ENCODE results near the gene USP53. TPM values are rescaled to one million over a fixed set of nuclear protein-coding genes. Genes with fewer than 3 reads are reported as not detected.

The USP53 gene
- total and polyA plus RNA-seq, 2 donors (not counting 3 experiments of a cell fraction or from before 2014, with no cell fraction given): 7.8 to 22.8 TPM

- intact Hi-C loops (cut with micrococcal nuclease) (loop anchor here (10.0 kb wide), 1 partner anchor 150 kb away; no protein-coding TSS in a partner anchor), dilution Hi-C loops (cut with MboI; ENCODE audit: extremely low pct_ligation_motif_present, low sequenced_read_pairs) (no loop called here)
- POLR2A ChIA-PET: no interaction called here
- Histone ChIP-seq H3K4me2 (ENCODE audit: insufficient read depth, low read length) (no peak overlapping the region), H3K36me3 (ENCODE audit: control insufficient read depth in 2 of 2, extremely low read depth in 1 of 2, insufficient read depth in 2 of 2, low read length in 2 of 2) (no peaks in the 10 kb centered on the region), H2AFZ (ENCODE audit: low read depth, low read length) (no peak overlapping the region), H3K4me1 (ENCODE audit: control insufficient read depth, extremely low read depth, insufficient read depth, low read length) (no peaks in the 10 kb centered on the region), H3K9me3 (replicated peaks; ENCODE audit: control insufficient read depth, insufficient read depth, low read length) (no peaks in the 10 kb centered on the region), H4K20me1 (replicated peaks; ENCODE audit: control insufficient read depth, extremely low read depth, insufficient read depth, low read length) (no peaks in the 10 kb centered on the region), H3K27ac (ENCODE audit: insufficient read depth, low read depth, low read length) (no peak overlapping the region), H3K9me1 (replicated peaks; ENCODE audit: control insufficient read depth, extremely low read depth, insufficient read depth, low read length) (no peaks in the 10 kb centered on the region), H3K4me3 (replicated peaks in 1 of 3; ENCODE audit: insufficient read depth in 1 of 3, low read depth in 1 of 3, low read length in 3 of 3) (no peak overlapping the region), H3K27me3 (ENCODE audit: control insufficient read depth in 2 of 2, insufficient read depth in 2 of 2, low read length in 2 of 2) (no peaks in the 10 kb centered on the region), H3K9ac (replicated peaks; ENCODE audit: extremely low read depth, insufficient read depth, low read length) (no peak overlapping the region), H3K79me2 (ENCODE audit: control insufficient read depth, insufficient read depth, low read length) (peaks cover 5% of the 10 kb centered on the region)
- CTCF ChIA-PET: no interaction called here
- BruUV-seq (replicated peaks): no TSS peak
- no peak for FAIRE-seq
- DNase-seq (ENCODE audit: low read depth, low spot score): no peak
- TF ChIP-seq JUN (IDR thresholded peaks at IDR 0.05; ENCODE audit: borderline replicate concordance, insufficient read depth, insufficient read length, low read depth): no peak
- TF ChIP-seq EZH2 (IDR thresholded peaks at IDR 0.05; ENCODE audit: borderline replicate concordance, low read depth, low read length, severe bottlenecking): no peak
- TF ChIP-seq POLR2A (IDR thresholded peaks at IDR 0.05; ENCODE audit: low read depth, low read length): no peak
- TF ChIP-seq GATA2 (IDR thresholded peaks at IDR 0.05; ENCODE audit: insufficient read depth, insufficient read length, low read depth, low read length): no peak
- TF ChIP-seq CTCF (IDR thresholded peaks at IDR 0.05; ENCODE audit: extremely low read depth in 1 of 2, insufficient read depth in 1 of 2, low read depth in 1 of 2, low read length in 2 of 2): no peak
- TF ChIP-seq FOS (IDR thresholded peaks at IDR 0.05; ENCODE audit: borderline replicate concordance, insufficient read depth, low read length): no peak
- TF ChIP-seq MAX (IDR thresholded peaks at IDR 0.05; ENCODE audit: insufficient read depth, insufficient read length): no peak
- TF ChIP-seq MYC (IDR thresholded peaks at IDR 0.05; ENCODE audit: low read depth, low read length): no peak
- no peak for TF ChIP-seq POLR2AphosphoS5 (IDR thresholded peaks at IDR 0.05; ENCODE audit: insufficient read depth, low read depth, low read length)
Measured at GRCh38 chr4:119304431-119304830, 91.9 kb downstream of the USP53 start.
